Keratinocyte (primary cell): ENCODE measurements around the gene FGGY. TPM values are rescaled to one million over a fixed set of nuclear protein-coding genes. Genes with fewer than 3 reads are reported as not detected.

Source experiments
- DNase-seq: peaks from one replicate; pipeline ENCODE4 v3.0.0-alpha.2; 2011; ENCODE audit warnings: low read depth, missing footprints, low spot score
- FAIRE-seq: peaks from 2 replicates; lab custom pipeline; 2011; peaks lifted over from hg19 to GRCh38; lab: Jason Lieb, UNC
- H2AFZ ChIP-seq: 2 replicates; pipeline ENCODE4 v1.6.0; 2012; ENCODE audit warnings: low read length, control low read depth, inconsistent platforms; ENCODE audit not compliant: control insufficient read depth
- H3K27ac ChIP-seq: 2 replicates; pipeline ENCODE4 v1.5.1; 2011; ENCODE audit warnings: low read length; ENCODE audit not compliant: control insufficient read depth, insufficient read depth
- H3K27me3 ChIP-seq: 3 replicates; pipeline ENCODE4 v1.6.0; 2011; ENCODE audit warnings: low read length; ENCODE audit not compliant: control insufficient read depth, insufficient read depth; ENCODE audit errors: extremely low read depth
- H3K36me3 ChIP-seq, 2 experiments: 2 replicates in 1 of 2; 3 replicates in 1 of 2; pipeline ENCODE4 v1.5.1; 2011; ENCODE audit warnings: low read length in 2 of 2, mild to moderate bottlenecking in 1 of 2; ENCODE audit not compliant: control insufficient read depth in 2 of 2, insufficient read depth in 2 of 2; ENCODE audit errors: extremely low read depth in 1 of 2
- H3K4me1 ChIP-seq: 3 replicates; pipeline ENCODE4 v1.5.1; 2011; ENCODE audit warnings: low read length; ENCODE audit not compliant: control insufficient read depth, insufficient read depth; ENCODE audit errors: extremely low read depth
- H3K4me2 ChIP-seq: 3 replicates; pipeline ENCODE4 v1.6.0; 2011; ENCODE audit warnings: low read depth, low read length; ENCODE audit not compliant: control insufficient read depth, insufficient read depth; ENCODE audit errors: extremely low read depth
- H3K4me3 ChIP-seq, 3 experiments: fragments of 200-600 bp in 1 of 3; sonication (generic) in 1 of 3; 2 replicates in 2 of 3; 3 replicates in 1 of 3; pipeline ENCODE4 v1.5.1; 2011 to 2016; ENCODE audit warnings: low read length in 3 of 3, mild to moderate bottlenecking in 3 of 3, control low read depth in 2 of 3, inconsistent platforms in 1 of 3, low read depth in 1 of 3, mixed read lengths in 1 of 3, mixed run types in 1 of 3, moderate library complexity in 1 of 3; ENCODE audit not compliant: control insufficient read depth in 2 of 3, insufficient read depth in 2 of 3; ENCODE audit errors: extremely low read depth in 1 of 3
- H3K79me2 ChIP-seq: 2 replicates; pipeline ENCODE4 v1.6.0; 2012; ENCODE audit warnings: low read length; ENCODE audit not compliant: control insufficient read depth, insufficient read depth
- H3K9ac ChIP-seq: 3 replicates; pipeline ENCODE4 v1.6.0; 2011; ENCODE audit warnings: low read length; ENCODE audit not compliant: control insufficient read depth, insufficient read depth; ENCODE audit errors: extremely low read depth
- H3K9me1 ChIP-seq: 3 replicates; pipeline ENCODE4 v1.6.0; 2011; ENCODE audit warnings: low read length; ENCODE audit not compliant: control insufficient read depth, insufficient read depth; ENCODE audit errors: extremely low read depth
- H3K9me3 ChIP-seq: 2 replicates; pipeline ENCODE4 v1.5.1; 2012; ENCODE audit warnings: low read depth, low read length; ENCODE audit not compliant: control insufficient read depth
- H4K20me1 ChIP-seq: 3 replicates; pipeline ENCODE4 v1.6.0; 2011; ENCODE audit warnings: low read length; ENCODE audit not compliant: control insufficient read depth, insufficient read depth; ENCODE audit errors: extremely low read depth
- EZH2 ChIP-seq: IDR thresholded peaks from one replicate; pipeline ENCODE4 v1.6.1; 2012; ENCODE audit warnings: inconsistent platforms, mild to moderate bottlenecking, low read length, moderate library complexity
- dilution Hi-C: fragments of 300-500 bp; cut with MboI; formaldehyde crosslinking; loops from one replicate; pipeline ENCODE4 v1.7.0; 2020; ENCODE audit warnings: low sequenced_read_pairs; ENCODE audit not compliant: extremely low pct_ligation_motif_present
- polyA plus RNA-seq, 5 experiments: library from polyadenylated mRNA; depleted of rRNA in 3 of 5; stranded (reverse) in 3 of 5; stranded (forward) in 1 of 5; unstranded in 1 of 5; fragments of >200 nt; gene quantifications; 1 replicate in 1 of 5; 2 replicates in 3 of 5; 3 replicates in 1 of 5; pipeline versions ENCODE4 v1.2.1 to v1.2.3, GENCODE V29; 2011 to 2012; ENCODE audit warnings: missing spikeins in 2 of 5, low read depth in 1 of 5, low replicate concordance in 1 of 5
- TF ChIP-seq, protein P1 (sequence below), 3 experiments: IDR thresholded peaks in 1 of 3; conservative IDR thresholded peaks in 1 of 3; optimal IDR thresholded peaks in 1 of 3; 2 replicates in 2 of 3; 3 replicates in 1 of 3; pipeline versions ENCODE3 to v1.5.1; 2011; ENCODE audit warnings: low read length in 3 of 3, mild to moderate bottlenecking in 3 of 3, moderate library complexity in 2 of 3, control low read depth in 1 of 3, inconsistent platforms in 1 of 3; ENCODE audit not compliant: insufficient read depth in 2 of 3; ENCODE audit errors: extremely low read depth in 1 of 3

FGGY gene
- polyA plus RNA-seq, 1 donor (not counting 4 experiments of a cell fraction or from before 2014, with no cell fraction given): 16.6 TPM

DNA sequence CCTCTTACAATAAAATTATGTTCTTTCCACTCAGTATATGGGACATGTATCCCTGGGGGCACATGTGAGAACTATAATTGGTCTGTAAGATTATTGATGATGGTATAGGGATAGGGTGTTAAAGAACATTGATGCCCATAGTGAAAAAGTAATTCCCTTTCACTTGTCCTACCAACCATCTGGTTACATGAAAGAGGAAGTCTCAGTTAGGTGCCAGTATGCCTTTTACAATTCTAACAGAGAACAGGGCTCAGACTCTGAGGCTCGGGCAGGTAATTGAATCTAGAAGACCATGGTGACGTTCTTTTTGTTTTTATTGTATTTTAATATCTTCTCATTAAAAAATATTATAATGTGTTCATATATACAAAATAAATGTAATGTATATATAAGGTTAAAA, 113.6 kb downstream of the FGGY start:
- Histone ChIP-seq H4K20me1 (no peaks in the 10 kb centered on the region), H3K9me3 (peaks cover 2% of the 10 kb centered on the region), H3K36me3 (no peaks in the 10 kb centered on the region), H3K27ac (no peak overlapping the region), H3K9ac (no peak overlapping the region), H3K27me3 (no peaks in the 10 kb centered on the region), H3K79me2 (no peaks in the 10 kb centered on the region), H2AFZ (no peak overlapping the region), H3K4me3 (no peak overlapping the region), H3K9me1 (no peaks in the 10 kb centered on the region), H3K4me2 (no peak overlapping the region), H3K4me1 (no peaks in the 10 kb centered on the region)
- DNase-seq (no peak), FAIRE-seq (no peak)
- TF ChIP-seq, protein P1, sequence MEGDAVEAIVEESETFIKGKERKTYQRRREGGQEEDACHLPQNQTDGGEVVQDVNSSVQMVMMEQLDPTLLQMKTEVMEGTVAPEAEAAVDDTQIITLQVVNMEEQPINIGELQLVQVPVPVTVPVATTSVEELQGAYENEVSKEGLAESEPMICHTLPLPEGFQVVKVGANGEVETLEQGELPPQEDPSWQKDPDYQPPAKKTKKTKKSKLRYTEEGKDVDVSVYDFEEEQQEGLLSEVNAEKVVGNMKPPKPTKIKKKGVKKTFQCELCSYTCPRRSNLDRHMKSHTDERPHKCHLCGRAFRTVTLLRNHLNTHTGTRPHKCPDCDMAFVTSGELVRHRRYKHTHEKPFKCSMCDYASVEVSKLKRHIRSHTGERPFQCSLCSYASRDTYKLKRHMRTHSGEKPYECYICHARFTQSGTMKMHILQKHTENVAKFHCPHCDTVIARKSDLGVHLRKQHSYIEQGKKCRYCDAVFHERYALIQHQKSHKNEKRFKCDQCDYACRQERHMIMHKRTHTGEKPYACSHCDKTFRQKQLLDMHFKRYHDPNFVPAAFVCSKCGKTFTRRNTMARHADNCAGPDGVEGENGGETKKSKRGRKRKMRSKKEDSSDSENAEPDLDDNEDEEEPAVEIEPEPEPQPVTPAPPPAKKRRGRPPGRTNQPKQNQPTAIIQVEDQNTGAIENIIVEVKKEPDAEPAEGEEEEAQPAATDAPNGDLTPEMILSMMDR (optimal IDR thresholded peaks at IDR 0.05 in 1 of 3, IDR thresholded peaks at IDR 0.05 in 1 of 3, conservative IDR thresholded peaks at IDR 0.05 in 1 of 3; ENCODE audit: extremely low read depth in 1 of 3, insufficient read depth in 2 of 3, low read length in 3 of 3): no peak
- no peak for TF ChIP-seq EZH2
- dilution Hi-C loops: no loop called here

- Histone ChIP-seq H3K4me3 (no peak overlapping the region), H3K9ac (no peak overlapping the region), H3K4me2 (no peak overlapping the region), H3K9me1 (no peaks in the 10 kb centered on the region), H2AFZ (no peak overlapping the region), H4K20me1 (no peaks in the 10 kb centered on the region), H3K79me2 (no peaks in the 10 kb centered on the region), H3K9me3 (peaks cover 2% of the 10 kb centered on the region), H3K27ac (no peak overlapping the region), H3K4me1 (no peaks in the 10 kb centered on the region), H3K36me3 (no peaks in the 10 kb centered on the region), H3K27me3 (no peaks in the 10 kb centered on the region)
- TF ChIP-seq EZH2: no peak
- TF ChIP-seq, protein P1 (optimal IDR thresholded peaks at IDR 0.05 in 1 of 3, IDR thresholded peaks at IDR 0.05 in 1 of 3, conservative IDR thresholded peaks at IDR 0.05 in 1 of 3; ENCODE audit: extremely low read depth in 1 of 3, insufficient read depth in 2 of 3, low read length in 3 of 3): no peak
- FAIRE-seq (no peak), DNase-seq (no peak)
- dilution Hi-C loops: no loop called here
Measured at GRCh38 chr1:59411147-59411546, 114.3 kb downstream of the FGGY start.
